ENCODE data around the gene MYH14.

GRCh38 chr19:50213925-50214324 is 10.5 kb downstream of the MYH14 start:
- TF ChIP-seq, protein P1, sequence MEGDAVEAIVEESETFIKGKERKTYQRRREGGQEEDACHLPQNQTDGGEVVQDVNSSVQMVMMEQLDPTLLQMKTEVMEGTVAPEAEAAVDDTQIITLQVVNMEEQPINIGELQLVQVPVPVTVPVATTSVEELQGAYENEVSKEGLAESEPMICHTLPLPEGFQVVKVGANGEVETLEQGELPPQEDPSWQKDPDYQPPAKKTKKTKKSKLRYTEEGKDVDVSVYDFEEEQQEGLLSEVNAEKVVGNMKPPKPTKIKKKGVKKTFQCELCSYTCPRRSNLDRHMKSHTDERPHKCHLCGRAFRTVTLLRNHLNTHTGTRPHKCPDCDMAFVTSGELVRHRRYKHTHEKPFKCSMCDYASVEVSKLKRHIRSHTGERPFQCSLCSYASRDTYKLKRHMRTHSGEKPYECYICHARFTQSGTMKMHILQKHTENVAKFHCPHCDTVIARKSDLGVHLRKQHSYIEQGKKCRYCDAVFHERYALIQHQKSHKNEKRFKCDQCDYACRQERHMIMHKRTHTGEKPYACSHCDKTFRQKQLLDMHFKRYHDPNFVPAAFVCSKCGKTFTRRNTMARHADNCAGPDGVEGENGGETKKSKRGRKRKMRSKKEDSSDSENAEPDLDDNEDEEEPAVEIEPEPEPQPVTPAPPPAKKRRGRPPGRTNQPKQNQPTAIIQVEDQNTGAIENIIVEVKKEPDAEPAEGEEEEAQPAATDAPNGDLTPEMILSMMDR (IDR thresholded peaks at IDR 0.05; ENCODE audit: insufficient read depth, low read depth, low read length) = no peak
- no peak for TF ChIP-seq EZH2 (IDR thresholded peaks at IDR 0.05; ENCODE audit: insufficient read depth, low read length)
